Activated CD8-positive, alpha-beta memory T cell treated with anti-CD3 and anti-CD28 coated beads, Interleukin-2, amount 50 U/mL, for 48 hours (primary cell): Measurements from ENCODE around the gene STPG4.
"Not testable (repeated sequence)": the region's sequence is repeated elsewhere in the genome, so short reads cannot be mapped to it uniquely, and the experiment has no call there.

Experiments used
- DNase-seq: peaks from one replicate; pipeline ENCODE4 v3.0.0-alpha.2; 2020

STPG4 gene

GRCh38 chr2:47124740-47125139 is 30.4 kb downstream of the STPG4 start:
- DNase-seq, result not testable (repeated sequence)

DNA sequence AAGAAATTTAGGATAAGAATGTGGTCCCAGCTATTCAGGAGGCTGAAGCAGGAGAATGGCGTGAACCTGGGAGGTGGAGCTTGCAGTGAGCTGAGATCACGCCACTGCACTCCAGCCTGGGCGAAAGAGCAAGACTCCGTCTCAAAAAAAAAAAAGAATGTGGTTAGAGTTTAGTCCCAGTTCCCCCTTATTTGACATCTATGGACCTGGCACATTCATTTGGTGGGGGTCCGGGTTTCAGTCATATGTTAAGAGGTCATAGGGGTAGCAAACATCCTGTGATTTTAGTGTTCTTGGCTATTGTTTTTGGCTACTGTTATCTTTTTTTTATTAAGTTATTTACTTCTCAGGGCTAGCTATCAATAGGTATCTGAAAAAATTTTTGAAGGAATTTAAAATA is 34.7 kb downstream of the STPG4 start:
- DNase-seq, result not testable (repeated sequence)

DNA sequence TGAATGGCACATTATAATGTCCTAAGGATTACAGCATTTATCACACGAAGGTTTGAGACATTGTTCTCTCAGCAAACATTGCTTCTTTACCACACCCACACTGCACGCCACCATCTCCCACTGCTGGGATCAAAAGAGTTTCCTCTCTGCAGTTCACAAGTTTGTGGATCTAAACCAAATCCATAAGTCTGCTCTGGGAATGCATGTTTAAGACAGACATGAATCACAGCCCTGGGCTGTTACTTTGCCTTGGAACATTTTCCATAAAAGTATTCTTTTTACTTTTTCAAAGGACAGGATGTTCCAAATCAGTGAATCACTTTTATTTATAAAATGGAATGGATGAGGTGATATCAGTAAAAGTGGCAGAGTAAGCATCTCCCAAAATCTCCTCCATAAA is 36.1 kb downstream of the STPG4 start:
- no peak for DNase-seq

DNA sequence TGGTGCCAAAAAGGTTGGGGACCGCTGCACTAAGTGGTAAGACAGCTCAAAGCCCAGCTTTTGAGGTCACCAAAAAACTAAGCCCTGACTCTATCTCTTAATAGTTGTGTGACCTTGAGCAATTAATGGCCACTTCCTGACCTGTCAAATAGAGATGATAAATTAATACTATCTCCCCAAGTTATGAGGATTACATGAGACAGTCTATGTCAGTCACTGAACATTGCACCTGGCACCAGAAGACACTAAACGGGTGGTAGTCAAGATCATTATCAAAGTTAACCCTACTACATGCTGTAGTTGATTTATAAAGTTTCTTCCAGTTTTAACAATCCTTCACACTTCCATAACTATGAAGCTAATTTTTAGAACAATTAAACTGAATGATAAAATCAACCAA is 36.5 kb downstream of the STPG4 start:
- no peak for DNase-seq

- DNase-seq, result no peak
Measured at GRCh38 chr2:47112665-47113435, 42.3 kb downstream of the STPG4 start.

DNA sequence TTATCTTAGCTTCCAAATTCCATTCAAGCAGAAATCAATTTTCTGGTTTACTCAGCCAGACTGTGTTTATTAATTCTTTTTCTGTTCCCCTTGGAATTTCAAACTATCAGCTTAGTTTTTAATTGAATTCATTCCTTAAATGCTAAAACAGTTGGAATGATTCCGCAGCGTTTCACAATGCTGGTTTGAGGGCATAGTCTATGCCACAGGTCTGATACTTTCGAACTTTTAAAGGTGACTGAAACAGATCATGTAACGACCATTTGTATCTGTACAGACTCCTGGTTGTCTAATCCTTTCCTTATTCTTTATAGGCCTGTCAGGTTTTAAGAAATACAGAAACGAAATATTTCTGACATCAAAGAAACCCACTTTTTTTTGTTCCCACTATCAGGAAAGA is 45.4 kb downstream of the STPG4 start:
- DNase-seq, result no peak

DNA sequence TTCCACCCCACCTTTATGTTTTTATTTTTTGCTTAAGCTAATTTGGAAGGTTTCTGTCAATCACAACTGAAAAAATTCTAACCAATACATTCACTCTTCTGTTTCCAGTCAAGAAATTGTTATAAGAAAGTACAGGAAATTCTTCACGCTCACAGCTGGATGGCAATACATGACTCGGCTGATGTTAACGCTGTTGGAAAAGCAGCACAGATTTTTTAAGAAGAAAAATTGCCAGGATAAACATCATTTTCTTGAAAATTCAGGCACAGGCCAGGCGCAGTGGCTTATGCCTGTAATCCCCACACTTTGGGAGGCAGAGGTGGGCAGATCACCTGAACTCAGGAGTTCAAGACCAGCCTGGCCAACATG is 46.1 kb downstream of the STPG4 start:
- no peak for DNase-seq

GRCh38 chr2:47108267-47109006 is 46.7 kb downstream of the STPG4 start:
- not testable (repeated sequence) for DNase-seq

- not testable (repeated sequence) for DNase-seq
Measured at GRCh38 chr2:47107201-47107600, 47.9 kb downstream of the STPG4 start.

DNA sequence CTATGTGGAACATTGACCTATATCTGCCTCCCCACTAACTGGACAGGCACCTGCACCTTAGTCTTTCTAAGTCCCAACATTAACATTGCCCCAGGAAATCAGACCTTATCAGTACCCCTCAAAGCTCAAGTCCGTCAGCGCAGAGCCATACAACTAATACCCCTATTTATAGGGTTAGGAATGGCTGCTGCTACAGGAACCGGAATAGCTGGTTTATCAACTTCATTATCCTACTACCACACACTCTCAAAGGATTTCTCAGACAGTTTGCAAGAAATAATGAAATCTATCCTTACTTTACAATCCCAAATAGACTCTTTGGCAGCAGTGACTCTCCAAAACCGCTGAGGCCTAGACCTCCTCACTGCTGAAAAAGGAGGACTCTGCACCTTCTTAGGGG is 48.9 kb downstream of the STPG4 start:
- not testable (repeated sequence) for DNase-seq

DNA sequence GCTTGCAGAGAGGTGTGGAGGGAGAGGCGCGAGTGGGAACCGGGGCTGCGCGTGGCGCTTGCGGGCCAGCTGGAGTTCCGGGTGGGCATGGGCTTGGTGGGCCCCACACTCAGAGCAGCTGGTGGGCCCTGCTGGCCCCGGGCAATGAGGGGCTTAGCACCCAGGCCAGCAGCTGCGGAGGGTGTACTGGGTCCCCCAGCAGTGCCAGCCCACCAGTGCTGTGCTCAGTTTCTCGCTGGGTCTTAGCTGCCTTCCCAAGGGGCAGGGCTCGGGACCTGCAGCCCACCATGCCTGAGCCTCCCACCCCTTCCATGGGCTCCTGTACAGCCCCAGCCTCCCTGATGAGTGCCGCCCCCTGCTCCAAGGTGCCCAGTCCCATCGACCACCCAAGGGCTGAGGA is 55.4 kb downstream of the STPG4 start:
- DNase-seq, result not testable (repeated sequence)

- DNase-seq, result no peak
Measured at GRCh38 chr2:47098953-47099352, 56.2 kb downstream of the STPG4 start.

DNA sequence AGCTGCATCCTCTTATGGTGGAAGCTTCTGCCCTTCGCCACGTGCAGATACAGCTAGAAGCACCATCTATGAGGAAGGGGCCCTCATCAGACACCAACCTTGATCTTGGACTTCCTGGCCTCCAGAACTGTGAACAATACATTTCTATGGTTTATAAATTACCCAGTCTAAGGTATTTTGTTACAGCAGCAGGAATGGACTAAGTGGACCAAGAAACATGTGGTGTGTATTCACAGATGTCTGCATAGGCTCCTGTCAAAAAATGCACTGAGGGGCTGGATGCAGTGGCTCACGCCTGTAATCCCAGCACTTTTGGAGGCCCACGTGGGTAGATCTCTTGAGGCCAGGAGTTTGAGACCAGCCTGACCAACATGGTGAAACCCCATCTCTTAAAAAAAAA is 57.5 kb downstream of the STPG4 start:
- no peak for DNase-seq

DNA sequence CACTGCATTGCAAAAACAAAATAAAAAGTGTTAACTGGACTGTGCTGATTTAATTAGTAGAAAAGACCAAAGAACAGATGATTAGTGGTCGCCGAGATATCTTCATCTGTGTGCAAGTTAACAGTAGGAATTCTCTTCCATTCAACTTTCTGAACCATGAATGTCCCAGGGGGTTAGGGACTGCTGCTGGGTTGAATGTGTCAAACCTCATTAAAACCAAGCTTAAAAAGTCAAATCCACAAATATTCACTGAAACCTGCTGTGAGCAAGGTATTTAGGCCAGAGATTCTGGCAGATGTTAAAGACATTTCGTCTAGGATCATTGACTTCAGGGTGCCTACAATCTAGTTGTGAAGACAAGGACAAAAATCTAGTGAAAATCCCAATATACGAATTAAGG is 58.7 kb downstream of the STPG4 start:
- no peak for DNase-seq

GRCh38 chr2:47095349-47096020 is 59.6 kb downstream of the STPG4 start:
- no peak for DNase-seq

- DNase-seq, result no peak
Measured at GRCh38 chr2:47094511-47095142, 60.5 kb downstream of the STPG4 start.

DNA sequence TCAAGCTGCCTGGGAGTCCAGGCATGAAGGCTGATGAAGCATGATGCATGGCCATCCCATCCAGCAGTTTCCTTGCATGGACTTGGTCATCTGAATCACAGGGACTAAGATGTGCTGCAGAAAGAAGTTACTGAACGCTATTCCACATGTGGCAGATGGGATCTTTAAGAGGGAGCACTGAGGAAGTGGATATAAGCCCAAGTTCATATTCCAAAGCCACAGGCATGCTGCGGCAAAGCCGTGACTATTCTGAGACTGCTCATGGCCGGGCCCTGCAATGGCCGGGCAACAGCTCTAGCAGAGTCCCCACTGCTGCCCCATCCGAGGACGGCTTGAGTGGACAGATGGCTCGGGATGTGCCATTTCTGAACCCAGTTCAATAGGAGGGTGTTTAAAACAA is 61.5 kb downstream of the STPG4 start:
- DNase-seq, result no peak

- no peak for DNase-seq
Measured at GRCh38 chr2:47092465-47092864, 62.6 kb downstream of the STPG4 start.

GRCh38 chr2:47091118-47091517 is 64.0 kb downstream of the STPG4 start:
- DNase-seq, result no peak

- DNase-seq, result no peak
Measured at GRCh38 chr2:47089083-47089464, 66.0 kb downstream of the STPG4 start.

GRCh38 chr2:47088371-47089082 is 66.6 kb downstream of the STPG4 start:
- no peak for DNase-seq

DNA sequence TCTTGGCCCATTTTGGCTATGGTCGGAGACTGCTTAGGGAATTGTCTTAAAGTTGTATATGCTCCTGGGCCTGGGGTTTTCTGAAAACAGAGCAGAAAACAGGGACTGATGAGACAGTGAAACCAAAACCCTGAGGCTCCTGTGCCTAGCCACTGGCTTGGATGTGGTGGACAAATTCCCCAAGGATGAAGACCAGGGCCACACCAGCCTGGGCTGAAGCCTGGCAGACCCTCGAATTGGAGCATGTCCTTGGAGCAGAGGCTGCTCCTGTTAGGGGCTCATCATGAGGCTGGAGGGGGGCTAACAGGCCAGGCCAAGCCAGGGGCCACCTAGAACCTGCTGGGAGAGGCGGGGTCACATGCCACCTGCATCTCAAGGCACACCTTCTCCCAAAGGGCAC is 68.1 kb downstream of the STPG4 start:
- no peak for DNase-seq

- DNase-seq, result no peak
Measured at GRCh38 chr2:47086571-47086970, 68.5 kb downstream of the STPG4 start.
